IMR-90 (cell line): ENCODE measurements around the gene EPHA6. TPM values are rescaled to one million over a fixed set of nuclear protein-coding genes. Genes with fewer than 3 reads are reported as not detected.

Experiments
- ATAC-seq: fragments of 200-7000 bp; cut with Tn5 transposase; 2 replicates; pipeline ENCODE4 v1.9.1; 2020; ENCODE audit warnings: low read depth, mild to moderate bottlenecking, moderate library complexity
- BruUV-seq: library from RNA; stranded (reverse); fragments of 400-500 nt; replicated peaks from 2 replicates; lab custom pipeline; 2021; lab: Mats Ljungman, UMichigan
- CTCF ChIA-PET: fragments of 300-600 bp; formaldehyde crosslinking; extraction: SDS; loops from one replicate; lab custom pipeline; 2021; ENCODE audit warnings: antibody characterized with exemption; lab: Yijun Ruan, JAX
- POLR2A ChIA-PET: fragments of 300-600 bp; sonication (Branson Sonifier 250); formaldehyde crosslinking; loops from one replicate; lab custom pipeline; 2022; ENCODE audit warnings: antibody characterized with exemption; ENCODE audit not compliant: unreplicated experiment; lab: Charles Lee
- DNase-seq: peaks from one replicate; pipeline ENCODE4 v3.0.0; 2013
- H2AFZ ChIP-seq: replicated peaks from 2 replicates; pipeline ENCODE3; 2013; ENCODE audit warnings: low read length, mild to moderate bottlenecking; ENCODE audit not compliant: poor library complexity
- H2AK5ac ChIP-seq: 2 replicates; pipeline ENCODE4 v1.6.1; 2013; ENCODE audit warnings: low read depth, low read length, inconsistent platforms
- H2AK9ac ChIP-seq: replicated peaks from 2 replicates; pipeline ENCODE3; 2013; ENCODE audit warnings: mild to moderate bottlenecking, low read depth, low read length, moderate library complexity; ENCODE audit not compliant: poor library complexity
- H2BK120ac ChIP-seq: 2 replicates; pipeline ENCODE4 v1.6.1; 2013; ENCODE audit warnings: low read depth, low read length, inconsistent platforms
- H2BK15ac ChIP-seq: 3 replicates; pipeline ENCODE4 v1.6.1; 2013; ENCODE audit warnings: low read depth, low read length, inconsistent platforms
- H2BK20ac ChIP-seq: 2 replicates; pipeline ENCODE4 v1.6.1; 2013; ENCODE audit warnings: low read depth, mild to moderate bottlenecking, inconsistent platforms, low read length, moderate library complexity
- H2BK5ac ChIP-seq: 2 replicates; pipeline ENCODE4 v1.6.1; 2013; ENCODE audit warnings: mild to moderate bottlenecking, low read depth, low read length, inconsistent platforms; ENCODE audit not compliant: poor library complexity, severe bottlenecking
- H3K14ac ChIP-seq: replicated peaks from 2 replicates; pipeline ENCODE4 v1.6.1; 2013; ENCODE audit warnings: low read depth, low read length, inconsistent platforms
- H3K18ac ChIP-seq: 2 replicates; pipeline ENCODE4 v1.6.1; 2013; ENCODE audit warnings: low read depth, low read length, control low read depth
- H3K23ac ChIP-seq: 2 replicates; pipeline ENCODE4 v1.6.1; 2013; ENCODE audit warnings: low read depth, low read length, inconsistent platforms
- H3K27ac ChIP-seq: 2 replicates; pipeline ENCODE4 v1.5.1; 2013; ENCODE audit warnings: mild to moderate bottlenecking, control low read depth, low read length; ENCODE audit not compliant: insufficient read depth
- H3K27me3 ChIP-seq: 2 replicates; pipeline ENCODE4 v1.6.1; 2013; ENCODE audit warnings: low read length; ENCODE audit not compliant: control insufficient read depth, insufficient read depth
- H3K36me3 ChIP-seq: 2 replicates; pipeline ENCODE4 v1.6.1; 2013; ENCODE audit warnings: low read length, mixed read lengths; ENCODE audit not compliant: control insufficient read depth, insufficient read depth
- H3K4ac ChIP-seq: 2 replicates; pipeline ENCODE4 v1.6.1; 2013; ENCODE audit warnings: low read depth, low read length, inconsistent platforms
- H3K4me1 ChIP-seq: 2 replicates; pipeline ENCODE4 v1.6.1; 2013; ENCODE audit warnings: low read length, mixed read lengths; ENCODE audit not compliant: control insufficient read depth, insufficient read depth
- H3K4me2 ChIP-seq: 2 replicates; pipeline ENCODE4 v1.6.1; 2013; ENCODE audit warnings: low read depth, mild to moderate bottlenecking, control low read depth, low read length, moderate library complexity
- H3K4me3 ChIP-seq: 2 replicates; pipeline ENCODE4 v1.5.1; 2013; ENCODE audit warnings: low read depth, mild to moderate bottlenecking, control low read depth, low read length, moderate library complexity; ENCODE audit not compliant: insufficient read depth
- H3K56ac ChIP-seq: 2 replicates; pipeline ENCODE4 v1.6.1; 2013; ENCODE audit warnings: low read length, inconsistent platforms; ENCODE audit not compliant: insufficient read depth; ENCODE audit errors: extremely low read depth
- H3K79me1 ChIP-seq, 2 experiments: 2 replicates each; pipeline ENCODE4 v1.6.1; 2013; ENCODE audit warnings: low read length in 2 of 2, inconsistent platforms in 1 of 2, low read depth in 1 of 2
- H3K9ac ChIP-seq: 2 replicates; pipeline ENCODE4 v1.6.1; 2013; ENCODE audit warnings: low read depth, low read length, control low read depth
- H3K9me1 ChIP-seq: 2 replicates; pipeline ENCODE4 v1.6.1; 2013; ENCODE audit warnings: low read length, inconsistent platforms; ENCODE audit not compliant: insufficient read depth
- H3K9me3 ChIP-seq: 2 replicates; pipeline ENCODE4 v1.6.1; 2013; ENCODE audit warnings: low read length; ENCODE audit not compliant: control insufficient read depth, insufficient read depth
- H4K20me1 ChIP-seq: 2 replicates; pipeline ENCODE4 v1.6.1; 2013; ENCODE audit warnings: low read length, inconsistent platforms; ENCODE audit not compliant: insufficient read depth
- H4K5ac ChIP-seq: 2 replicates; pipeline ENCODE4 v1.6.1; 2013; ENCODE audit warnings: mild to moderate bottlenecking, low read depth, low read length, control low read depth
- H4K8ac ChIP-seq, 2 experiments: 2 replicates each; pipeline ENCODE4 v1.6.1; 2013; ENCODE audit warnings: low read depth in 2 of 2, low read length in 2 of 2, control low read depth in 1 of 2, inconsistent platforms in 1 of 2
- H4K91ac ChIP-seq: 2 replicates; pipeline ENCODE4 v1.6.1; 2013; ENCODE audit warnings: low read depth, low read length, inconsistent platforms; ENCODE audit not compliant: insufficient read depth
- BHLHE40 ChIP-seq: fragments of 150-350 bp; IDR thresholded peaks from 2 replicates; pipeline ENCODE4 v1.6.1; 2016; ENCODE audit warnings: mild to moderate bottlenecking, low read depth, low read length
- CEBPB ChIP-seq: IDR thresholded peaks from 2 replicates; pipeline ENCODE4 v1.6.1; 2012; ENCODE audit warnings: low read depth, low read length, improper control_type of control experiment
- CTCF ChIP-seq: conservative IDR thresholded peaks from 2 replicates; pipeline ENCODE4 v1.5.1; 2012; ENCODE audit warnings: mild to moderate bottlenecking, low read depth, low read length, improper control_type of control experiment
- ELK1 ChIP-seq: fragments of 150-350 bp; IDR thresholded peaks from 2 replicates; pipeline ENCODE4 v1.6.1; 2016; ENCODE audit warnings: low read depth, mild to moderate bottlenecking, low read length, moderate library complexity, borderline replicate concordance
- FOS ChIP-seq: fragments of 150-350 bp; IDR thresholded peaks from 2 replicates; pipeline ENCODE4 v1.6.1; 2016; ENCODE audit warnings: low read depth, low read length
- MAFK ChIP-seq: IDR thresholded peaks from 2 replicates; pipeline ENCODE4 v1.6.1; 2012; ENCODE audit warnings: low read depth, low read length, improper control_type of control experiment
- MAZ ChIP-seq: IDR thresholded peaks from 2 replicates; pipeline ENCODE4 v1.6.1; 2012; ENCODE audit warnings: low read depth, mild to moderate bottlenecking, low read length, improper control_type of control experiment, moderate library complexity, borderline replicate concordance
- MXI1 ChIP-seq: IDR thresholded peaks from 2 replicates; pipeline ENCODE4 v1.6.1; 2012; ENCODE audit warnings: low read depth, mild to moderate bottlenecking, low read length, moderate library complexity, borderline replicate concordance
- NFE2L2 ChIP-seq: fragments of 150-350 bp; IDR thresholded peaks from 2 replicates; pipeline ENCODE4 v1.6.1; 2016; ENCODE audit warnings: low read depth, mild to moderate bottlenecking, low read length
- POLR2A ChIP-seq: IDR thresholded peaks from 2 replicates; pipeline ENCODE4 v1.6.1; 2012; ENCODE audit warnings: mild to moderate bottlenecking, low read depth, low read length
- RAD21 ChIP-seq: IDR thresholded peaks from 2 replicates; pipeline ENCODE4 v1.6.1; 2012; ENCODE audit warnings: low read length, improper control_type of control experiment
- RCOR1 ChIP-seq: IDR thresholded peaks from 2 replicates; pipeline ENCODE4 v1.6.1; 2012; ENCODE audit warnings: mild to moderate bottlenecking, low read length, improper control_type of control experiment; ENCODE audit not compliant: insufficient replicate concordance
- RFX5 ChIP-seq: IDR thresholded peaks from 2 replicates; pipeline ENCODE4 v1.8.0; 2012; ENCODE audit warnings: low read depth, mild to moderate bottlenecking, low read length, moderate library complexity
- SMC3 ChIP-seq: fragments of 150-350 bp; IDR thresholded peaks from 2 replicates; pipeline ENCODE4 v1.6.1; 2016; ENCODE audit warnings: low read depth, mild to moderate bottlenecking, antibody characterized with exemption, low read length, moderate library complexity
- USF2 ChIP-seq: fragments of 150-350 bp; IDR thresholded peaks from 2 replicates; pipeline ENCODE4 v1.6.1; 2017; ENCODE audit warnings: mild to moderate bottlenecking, antibody characterized with exemption, low read length, low read depth
- WGBS, 2 experiments: methylation state at CpG; one replicate each; pipeline versions ENCODE4 v1.1.5 to v1.1.7; 2013; ENCODE audit warnings: missing lambda C conversion rate in 2 of 2; ENCODE audit not compliant: insufficient read length in 1 of 2; ENCODE audit errors: extremely low coverage in 2 of 2; 5-methylcytosine and 5-hydroxymethylcytosine counted together
- dilution Hi-C: fragments of 300-500 bp; cut with HindIII; formaldehyde crosslinking; loops from one replicate; pipeline ENCODE4 v1.14.3; 2018; ENCODE audit warnings: low sequenced_read_pairs; ENCODE audit not compliant: unreplicated experiment
- in situ Hi-C: fragments of 300-500 bp; cut with MboI; formaldehyde crosslinking; loops from 3 replicates; pipeline ENCODE4 v1.14.3; 2019; ENCODE audit warnings: low sequenced_read_pairs, inconsistent platforms, mixed read lengths
- intact Hi-C: fragments of 100-400 bp; cut with micrococcal nuclease; formaldehyde crosslinking; loops from 2 replicates; pipeline ENCODE4 v1.10.0; 2022
- polyA plus RNA-seq, 3 experiments: library from polyadenylated mRNA; depleted of rRNA; stranded (reverse); fragments of >200 nt; gene quantifications; 2 replicates each; pipeline ENCODE4 v1.2.3, GENCODE V29; 2012; ENCODE audit warnings: low replicate concordance in 1 of 3
- total RNA-seq: library from RNA; depleted of rRNA; stranded (reverse); fragments of >200 nt; gene quantifications from 2 replicates; pipeline ENCODE4 v1.2.3, GENCODE V29; 2012

Gene EPHA6
- total and polyA plus RNA-seq, 2 of the 4 experiments (the other 2 are of a cell fraction) = not detected

GRCh38 chr3:97338375-97338774 is 524.0 kb downstream of the EPHA6 start:
- H3K79me1 ChIP-seq = no peaks in the 10 kb centered on the region
- CTCF ChIA-PET = no interaction called here
- no peak overlapping the region for H3K4me3 ChIP-seq
- no peak overlapping the region for H2AFZ ChIP-seq
- no peaks in the 10 kb centered on the region for H3K36me3 ChIP-seq
- H3K9ac ChIP-seq = no peak overlapping the region
- no peak overlapping the region for H3K56ac ChIP-seq
- intact Hi-C loops = no loop called here
- H3K27ac ChIP-seq = no peak overlapping the region
- WGBS, 2 experiments = no CpG with 5 or more reads among the region's 3 CpGs
- no peak overlapping the region for H4K5ac ChIP-seq
- no peak overlapping the region for H4K91ac ChIP-seq
- no peaks in the 10 kb centered on the region for H4K20me1 ChIP-seq
- in situ Hi-C loops = no loop called here
- H3K4me2 ChIP-seq = no peak overlapping the region
- H3K14ac ChIP-seq = no peak overlapping the region
- no TSS peak for BruUV-seq
- no peak overlapping the region for H2AK9ac ChIP-seq
- H4K8ac ChIP-seq = no peak overlapping the region
- ATAC-seq (no peak), DNase-seq (no peak)
- no peak overlapping the region for H2BK5ac ChIP-seq
- peaks cover 7% of the 10 kb centered on the region for H3K9me3 ChIP-seq
- no peak overlapping the region for H3K23ac ChIP-seq
- no peaks in the 10 kb centered on the region for H3K4me1 ChIP-seq
- H3K18ac ChIP-seq = no peak overlapping the region
- no peak overlapping the region for H2AK5ac ChIP-seq
- no peak overlapping the region for H2BK120ac ChIP-seq
- H3K27me3 ChIP-seq = no peaks in the 10 kb centered on the region
- POLR2A ChIA-PET = no interaction called here
- dilution Hi-C loops = no loop called here
- no peaks in the 10 kb centered on the region for H3K9me1 ChIP-seq
- H2BK20ac ChIP-seq = no peak overlapping the region
- no peak overlapping the region for H2BK15ac ChIP-seq
- TF ChIP-seq BHLHE40 = no peak
- TF ChIP-seq SMC3 = no peak
- no peak for TF ChIP-seq RFX5
- TF ChIP-seq MXI1 = no peak
- TF ChIP-seq CTCF = no peak
- no peak for TF ChIP-seq NFE2L2
- TF ChIP-seq MAZ = no peak
- TF ChIP-seq CEBPB = no peak
- TF ChIP-seq USF2 = no peak
- no peak for TF ChIP-seq RCOR1
- TF ChIP-seq RAD21 = no peak
- TF ChIP-seq POLR2A = no peak
- no peak for TF ChIP-seq MAFK
- TF ChIP-seq ELK1 = no peak
- no peak for TF ChIP-seq FOS
- H3K4ac ChIP-seq = no peak overlapping the region
